ENCODE data around the gene PIK3AP1.

DNA sequence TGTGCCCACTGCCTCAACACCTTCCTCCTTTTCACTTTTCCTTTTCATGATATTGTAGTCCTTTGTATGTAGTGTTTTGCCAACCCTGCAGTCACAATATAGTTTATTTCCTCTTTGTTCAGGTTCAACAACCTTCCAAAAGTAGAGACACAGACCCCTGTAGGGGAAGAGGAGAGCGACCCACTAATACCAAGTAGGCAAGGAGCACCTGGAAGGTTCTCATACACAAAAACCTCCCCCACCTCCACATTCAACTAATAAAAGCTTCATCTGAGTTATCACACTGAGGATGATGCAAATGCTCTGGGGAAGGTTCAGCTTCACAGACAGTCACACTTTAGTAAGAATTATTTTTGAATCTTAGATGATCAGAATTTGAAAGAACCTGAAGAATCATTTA is 41.6 kb downstream of the PIK3AP1 start:
- TF ChIP-seq POLR2A (IDR thresholded peaks at IDR 0.05) (no peak), POLR2AphosphoS5 (IDR thresholded peaks at IDR 0.05) (no peak)
- TF ChIP-seq, protein P1, sequence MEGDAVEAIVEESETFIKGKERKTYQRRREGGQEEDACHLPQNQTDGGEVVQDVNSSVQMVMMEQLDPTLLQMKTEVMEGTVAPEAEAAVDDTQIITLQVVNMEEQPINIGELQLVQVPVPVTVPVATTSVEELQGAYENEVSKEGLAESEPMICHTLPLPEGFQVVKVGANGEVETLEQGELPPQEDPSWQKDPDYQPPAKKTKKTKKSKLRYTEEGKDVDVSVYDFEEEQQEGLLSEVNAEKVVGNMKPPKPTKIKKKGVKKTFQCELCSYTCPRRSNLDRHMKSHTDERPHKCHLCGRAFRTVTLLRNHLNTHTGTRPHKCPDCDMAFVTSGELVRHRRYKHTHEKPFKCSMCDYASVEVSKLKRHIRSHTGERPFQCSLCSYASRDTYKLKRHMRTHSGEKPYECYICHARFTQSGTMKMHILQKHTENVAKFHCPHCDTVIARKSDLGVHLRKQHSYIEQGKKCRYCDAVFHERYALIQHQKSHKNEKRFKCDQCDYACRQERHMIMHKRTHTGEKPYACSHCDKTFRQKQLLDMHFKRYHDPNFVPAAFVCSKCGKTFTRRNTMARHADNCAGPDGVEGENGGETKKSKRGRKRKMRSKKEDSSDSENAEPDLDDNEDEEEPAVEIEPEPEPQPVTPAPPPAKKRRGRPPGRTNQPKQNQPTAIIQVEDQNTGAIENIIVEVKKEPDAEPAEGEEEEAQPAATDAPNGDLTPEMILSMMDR (IDR thresholded peaks at IDR 0.05 in 8 of 11, conservative IDR thresholded peaks at IDR 0.05 in 3 of 11), result no peak
